NT2/D1 (cell line): Measurements from ENCODE around the gene ATP8B3.

ENCODE experiments used
- SUZ12 ChIP-seq: IDR thresholded peaks from 2 replicates; pipeline ENCODE4 v1.6.1; 2011; ENCODE audit not compliant: insufficient read length, insufficient read depth; ENCODE audit errors: extremely low read depth
- ZNF274 ChIP-seq: IDR thresholded peaks from 2 replicates; pipeline ENCODE4 v1.6.1; 2011; ENCODE audit warnings: mild to moderate bottlenecking, low read depth, low read length

GRCh38 chr19:1765904-1766799 lies 45.9 kb downstream of the ATP8B3 start:
- TF ChIP-seq SUZ12 (no peak), ZNF274 (no peak)
